ENCODE data around the gene ANO4.

The ANO4 gene

DNA sequence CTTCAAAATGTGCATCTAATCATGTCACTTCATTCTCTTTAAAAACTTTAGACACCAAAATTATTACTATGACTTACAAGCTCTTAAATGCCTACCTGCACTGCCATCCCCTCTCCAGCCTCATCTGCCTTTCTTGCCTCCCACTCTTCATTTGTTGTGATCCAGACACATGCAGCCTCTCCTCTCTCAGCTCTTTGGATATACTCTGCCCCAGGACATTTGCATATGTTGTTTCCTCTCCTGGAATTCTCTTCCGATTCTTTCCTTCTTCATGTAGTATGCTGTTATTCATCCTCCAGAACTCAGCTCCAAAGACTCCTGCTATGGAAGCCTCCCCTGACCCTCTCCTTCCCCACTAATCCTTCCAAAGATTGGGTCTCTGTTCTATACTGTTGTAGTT is 197.6 kb downstream of the ANO4 start:
- no peak overlapping the region for H3K4me3 ChIP-seq (ENCODE audit: low read depth, low read length)
- H3K9me3 ChIP-seq = no peaks in the 10 kb centered on the region; the same call in 1 of the 2 replicates
- no peaks in the 10 kb centered on the region for H3K36me3 ChIP-seq
- no peak for TF ChIP-seq CTCF (IDR thresholded peaks at IDR 0.05; ENCODE audit: low read depth, low read length)
- no peaks in the 10 kb centered on the region for H3K4me1 ChIP-seq
- no peaks in the 10 kb centered on the region for H3K27me3 ChIP-seq
- no peak for DNase-seq

DNA sequence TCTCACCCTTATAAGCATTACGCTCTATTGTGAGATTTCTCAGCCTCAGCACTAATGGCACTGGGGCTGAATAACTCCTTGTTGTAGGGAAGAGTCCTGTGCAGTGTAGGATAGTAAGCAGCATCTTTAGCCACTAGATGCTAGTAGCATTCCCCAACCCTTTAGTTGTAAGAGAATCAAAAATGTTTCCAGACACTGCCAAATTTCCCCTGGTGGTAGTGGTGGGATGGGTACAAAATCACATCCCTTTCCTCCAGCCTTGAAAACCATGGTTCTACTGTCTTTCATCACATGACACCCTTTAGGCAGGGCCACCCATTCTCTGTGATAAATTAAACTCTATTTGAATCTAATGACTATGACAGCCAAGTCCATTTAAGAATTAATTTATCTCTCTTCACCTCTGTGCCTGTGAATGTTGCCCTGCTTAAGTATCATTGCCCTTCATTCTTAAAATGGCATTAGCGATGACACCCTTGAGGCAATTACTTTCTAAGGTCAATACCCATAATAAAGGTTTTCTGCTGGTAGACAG is 199.4 kb downstream of the ANO4 start:
- DNase-seq = no peak

DNA sequence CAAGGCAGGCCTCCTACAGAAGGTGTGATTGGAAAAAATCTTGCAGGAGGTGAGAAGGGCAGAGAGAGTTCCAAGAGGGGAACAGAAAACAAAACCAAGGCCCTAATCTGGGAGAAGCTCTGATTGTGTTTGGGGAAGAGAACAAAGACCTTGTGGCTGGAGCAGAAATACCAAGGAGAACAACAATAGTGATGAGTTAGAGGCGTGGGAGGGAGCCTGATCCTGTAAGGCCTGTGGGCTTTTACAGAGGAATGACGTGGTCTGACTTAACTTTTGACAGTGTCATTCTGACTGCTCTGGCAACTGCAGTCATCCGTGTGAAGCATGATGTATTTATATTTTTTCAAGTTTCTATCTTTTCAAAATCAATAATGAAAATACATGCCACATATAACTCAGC is 200.6 kb downstream of the ANO4 start:
- H3K4me1 ChIP-seq = no peaks in the 10 kb centered on the region
- no peak for TF ChIP-seq CTCF (IDR thresholded peaks at IDR 0.05; ENCODE audit: low read depth, low read length)
- H3K36me3 ChIP-seq = no peaks in the 10 kb centered on the region
- no peaks in the 10 kb centered on the region for H3K27me3 ChIP-seq
- no peaks in the 10 kb centered on the region; the same call in 1 of the 2 replicates for H3K9me3 ChIP-seq
- no peak for DNase-seq
- no peak overlapping the region for H3K4me3 ChIP-seq (ENCODE audit: low read depth, low read length)

More for the DNA sequence above, 199.4 kb downstream of the ANO4 start:
- Histone ChIP-seq H3K9me3 (no peaks in the 10 kb centered on the region; the same call in 1 of the 2 replicates), H3K27me3 (no peaks in the 10 kb centered on the region), H3K4me1 (no peaks in the 10 kb centered on the region), H3K36me3 (no peaks in the 10 kb centered on the region), H3K4me3 (ENCODE audit: low read depth, low read length) (no peak overlapping the region)
- 0 out of 2 replicates have a peak, but pooled peaks have one; percentile 11 for TF ChIP-seq CTCF (IDR thresholded peaks at IDR 0.05; ENCODE audit: low read depth, low read length)

DNA sequence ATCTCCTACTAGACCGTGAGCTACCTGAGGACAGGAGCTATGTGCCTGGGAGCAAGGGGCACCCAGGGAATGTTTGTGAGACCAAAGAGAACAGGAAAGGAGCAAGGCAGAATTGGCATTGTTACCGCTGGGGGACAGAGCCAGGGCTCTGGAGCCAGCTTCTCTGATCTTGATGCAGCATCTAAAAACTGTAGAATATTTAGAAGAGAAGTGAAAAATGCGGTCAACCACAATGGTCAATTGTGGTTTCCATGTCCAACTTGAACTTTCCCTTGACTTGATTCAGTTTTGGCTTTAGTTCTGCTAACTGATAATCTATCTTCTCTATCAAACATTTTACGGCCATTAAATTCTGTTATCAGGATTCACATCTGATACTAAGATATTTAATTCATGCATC is 201.2 kb downstream of the ANO4 start:
- no peak for TF ChIP-seq CTCF (IDR thresholded peaks at IDR 0.05; ENCODE audit: low read depth, low read length)
- no peak for DNase-seq
- Histone ChIP-seq H3K4me1 (no peaks in the 10 kb centered on the region), H3K36me3 (no peaks in the 10 kb centered on the region), H3K4me3 (ENCODE audit: low read depth, low read length) (no peak overlapping the region), H3K9me3 (no peaks in the 10 kb centered on the region; the same call in 1 of the 2 replicates), H3K27me3 (no peaks in the 10 kb centered on the region)

- Histone ChIP-seq H3K9me3 (no peaks in the 10 kb centered on the region; the same call in 1 of the 2 replicates), H3K36me3 (no peaks in the 10 kb centered on the region), H3K4me1 (no peaks in the 10 kb centered on the region), H3K4me3 (ENCODE audit: low read depth, low read length) (no peak overlapping the region), H3K27me3 (no peaks in the 10 kb centered on the region)
- no peak for TF ChIP-seq CTCF (IDR thresholded peaks at IDR 0.05; ENCODE audit: low read depth, low read length)
- DNase-seq = no peak
These were observed 207.1 kb downstream of the ANO4 start for GRCh38 chr12:101001669-101002068.

GRCh38 chr12:101002696-101003419 is 208.3 kb downstream of the ANO4 start:
- DNase-seq = no peak
- H3K9me3 ChIP-seq = no peaks in the 10 kb centered on the region; the same call in 1 of the 2 replicates
- no peak for TF ChIP-seq CTCF (IDR thresholded peaks at IDR 0.05; ENCODE audit: low read depth, low read length)
- H3K4me3 ChIP-seq (ENCODE audit: low read depth, low read length) = no peak overlapping the region
- no peaks in the 10 kb centered on the region for H3K4me1 ChIP-seq
- no peaks in the 10 kb centered on the region for H3K27me3 ChIP-seq
- H3K36me3 ChIP-seq = no peaks in the 10 kb centered on the region

Data from BE2C (cell line).